ENCODE data around the gene ZNF487.

The ZNF487 gene

GRCh38 chr10:43524434-43525247 lies 87.7 kb downstream of the ZNF487 start:
- DNase-seq = peak; percentile 5
